GM18907 (cell line): ENCODE measurements around the gene POLE4.

ENCODE experiments used
- ATAC-seq: cut with Tn5 transposase; IDR thresholded peaks from one replicate; pipeline ENCODE4 v1.9.1; 2021; ENCODE audit warnings: mild to moderate bottlenecking, moderate library complexity; ENCODE audit not compliant: unreplicated experiment

The POLE4 gene

DNA sequence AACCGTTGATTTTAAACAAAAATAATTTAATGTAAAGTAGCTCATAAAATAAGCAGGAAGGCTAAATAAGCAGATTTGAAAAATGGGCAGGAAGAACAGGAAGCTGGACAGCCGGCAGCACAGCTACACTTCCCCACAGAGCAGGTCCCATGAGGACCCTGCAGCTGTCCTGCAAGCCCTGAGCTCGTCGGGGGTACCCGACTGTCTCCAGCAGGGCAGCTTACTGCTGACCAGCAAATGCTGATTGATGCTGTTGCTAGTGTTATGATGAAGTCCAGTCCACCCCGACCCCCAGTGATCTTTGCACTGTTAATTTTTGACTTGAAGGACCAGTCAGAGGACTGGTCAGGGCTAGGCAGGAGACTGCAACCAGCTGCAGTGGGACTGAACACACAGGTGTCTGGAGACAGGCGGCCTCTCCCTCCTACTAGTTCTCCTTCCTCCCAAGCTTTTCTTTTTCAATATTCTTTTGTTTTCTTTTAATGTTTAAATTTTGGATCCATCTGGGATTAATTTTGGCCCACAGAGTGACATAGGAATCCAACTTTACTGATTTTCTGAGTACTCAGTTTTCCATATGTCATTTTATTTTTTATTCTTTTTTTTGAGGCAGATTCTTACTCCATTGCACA, 27.7 kb downstream of the POLE4 start:
- no peak for ATAC-seq

DNA sequence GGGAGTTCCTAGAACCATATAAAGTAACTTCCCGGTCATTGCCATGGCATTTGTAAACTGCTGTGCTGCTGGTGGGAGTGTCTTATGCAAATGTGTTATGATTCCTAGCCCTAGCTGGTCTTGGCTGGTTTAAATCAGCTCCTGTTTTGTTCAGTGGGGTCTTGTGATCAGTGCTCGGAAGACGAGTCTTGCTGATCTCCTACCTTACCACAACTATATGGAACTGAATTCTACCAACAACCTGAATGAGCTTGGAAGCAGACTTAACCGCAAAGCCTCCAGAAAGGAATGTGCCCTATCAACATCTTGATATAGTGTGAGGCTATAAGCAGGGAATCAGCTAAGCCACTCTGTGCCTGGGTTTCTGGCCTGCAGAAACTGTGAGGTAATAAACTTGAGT, 33.5 kb downstream of the POLE4 start:
- ATAC-seq: no peak

DNA sequence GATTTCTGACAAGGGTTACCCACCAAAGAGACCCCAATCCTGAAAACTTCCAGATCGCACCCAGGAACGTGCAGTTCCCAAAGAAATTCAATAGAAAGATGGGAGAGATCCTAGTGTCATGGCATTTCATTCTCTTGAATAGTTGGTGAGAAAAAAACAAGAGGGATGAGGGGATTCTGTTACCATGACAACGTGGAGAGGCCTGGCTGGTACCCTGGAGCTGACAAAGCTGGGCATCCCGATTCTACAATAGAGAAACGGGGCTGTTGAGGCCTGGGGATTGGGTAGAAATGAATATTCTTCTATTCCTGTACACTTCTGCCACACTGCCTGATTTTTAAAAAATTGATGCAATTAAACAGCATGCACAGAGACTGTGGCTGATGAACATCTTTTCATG, 41.0 kb downstream of the POLE4 start:
- no peak for ATAC-seq

DNA sequence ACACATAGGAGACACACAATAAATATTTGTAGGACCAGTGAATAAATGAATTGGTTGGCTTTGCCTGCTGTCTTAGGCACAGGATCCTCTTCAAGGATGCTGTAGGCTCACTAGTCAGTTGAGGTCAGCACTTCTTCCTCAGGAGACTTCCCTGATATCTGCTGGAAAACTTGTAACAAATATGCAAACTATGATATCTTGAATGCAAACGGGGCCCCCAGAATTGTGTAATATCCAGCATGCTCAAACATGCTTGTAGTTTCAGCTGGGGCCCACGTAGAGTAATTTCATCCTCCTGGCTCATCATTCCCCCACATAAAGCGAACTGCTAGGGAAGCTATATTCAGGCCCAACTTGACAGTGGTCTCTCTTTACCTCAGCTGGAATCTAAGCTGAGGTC, 43.6 kb downstream of the POLE4 start:
- no peak for ATAC-seq

DNA sequence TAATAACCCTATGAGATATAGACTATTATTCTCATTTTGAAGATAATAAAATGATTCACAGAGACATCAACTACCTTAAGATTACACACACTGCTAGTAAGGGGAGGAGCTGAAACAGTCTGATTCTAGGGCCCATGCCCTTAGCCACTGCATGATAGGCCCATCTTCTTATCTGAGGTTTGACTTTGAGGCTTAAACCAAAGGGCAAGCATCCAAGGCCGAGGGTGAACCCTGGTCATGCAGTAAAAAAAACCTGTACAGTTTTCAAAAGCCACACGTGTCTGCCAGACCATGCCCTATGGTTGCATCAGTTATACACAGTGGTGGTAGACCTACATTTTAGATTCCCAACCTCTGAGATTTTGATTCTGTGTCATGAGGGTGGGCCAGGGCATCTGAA, 44.8 kb downstream of the POLE4 start:
- no peak for ATAC-seq

DNA sequence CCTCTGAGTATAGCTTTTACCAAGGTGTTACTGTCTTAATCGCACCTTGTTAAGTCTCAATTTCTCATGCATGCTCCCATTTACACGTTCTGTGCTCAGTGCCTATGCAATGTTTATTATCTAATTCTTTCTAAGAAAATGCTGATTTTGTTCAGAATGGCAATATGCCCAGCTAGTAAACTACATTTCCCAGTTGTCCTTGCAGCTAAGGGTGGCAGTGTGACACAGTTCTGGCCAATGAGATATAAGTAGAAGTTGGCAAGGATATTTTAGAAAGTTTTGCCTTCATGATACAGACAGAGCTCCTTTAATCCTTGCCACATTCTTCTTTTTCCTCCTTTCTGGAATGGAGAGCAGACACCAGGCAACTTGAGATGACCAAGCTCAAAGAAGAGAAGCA, 45.3 kb downstream of the POLE4 start:
- no peak for ATAC-seq

DNA sequence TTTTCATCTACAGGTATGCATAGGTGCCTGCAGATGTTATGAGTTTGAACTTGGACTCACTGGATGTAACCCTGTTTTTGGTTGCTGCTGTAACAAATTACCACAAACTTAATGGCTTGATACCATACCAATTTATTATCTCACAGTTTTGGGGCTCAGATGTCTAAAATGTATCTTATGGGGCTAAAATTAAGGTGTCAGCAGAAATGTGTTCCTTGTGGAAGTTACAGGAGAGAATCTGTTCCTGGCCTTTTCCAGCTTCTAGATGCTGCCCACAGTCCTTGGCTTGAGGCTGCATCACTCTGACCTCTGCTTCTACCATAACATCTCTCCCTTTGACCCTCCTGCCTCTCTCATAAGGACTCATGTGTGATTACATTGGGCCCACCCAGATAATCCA, 47.6 kb downstream of the POLE4 start:
- ATAC-seq: no peak

DNA sequence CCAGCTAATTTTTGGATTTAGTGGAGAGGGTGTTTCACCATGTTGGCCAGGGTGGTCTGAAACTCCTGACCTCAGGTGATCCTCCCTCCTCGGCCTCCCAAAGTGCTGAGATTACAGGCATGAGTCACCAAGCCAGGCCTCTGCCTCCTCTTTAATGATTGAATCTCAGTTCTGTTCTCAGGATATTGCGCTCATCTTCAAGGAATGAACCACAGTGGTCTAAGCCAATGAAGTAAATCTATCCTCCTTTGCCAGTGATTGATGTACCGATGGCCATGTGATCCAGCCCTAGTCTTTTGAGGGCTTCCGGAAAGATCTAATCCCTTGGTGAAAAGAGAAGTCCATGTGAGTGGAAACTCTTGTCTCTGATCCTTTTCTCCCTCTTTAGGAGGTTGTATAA, 48.6 kb downstream of the POLE4 start:
- no peak for ATAC-seq

DNA sequence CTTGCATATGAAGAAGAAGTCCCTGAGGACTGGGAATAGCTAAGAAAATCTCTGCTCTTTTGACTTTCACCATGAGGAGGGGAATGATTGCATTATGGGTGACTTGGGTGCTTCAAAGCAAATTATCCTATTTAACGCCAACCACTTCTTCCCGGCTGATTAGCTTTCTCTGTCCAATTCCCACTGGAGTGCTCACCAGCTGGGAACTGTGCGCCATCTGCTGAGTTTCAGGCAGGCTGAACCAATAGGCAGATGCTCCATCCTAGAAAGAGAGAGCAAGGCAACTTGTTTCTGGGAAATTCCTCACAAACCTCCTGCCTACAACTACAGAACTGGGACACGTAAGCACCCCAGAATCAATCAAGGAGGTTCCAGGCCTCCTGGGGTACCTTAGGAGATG, 49.4 kb downstream of the POLE4 start:
- ATAC-seq: no peak

DNA sequence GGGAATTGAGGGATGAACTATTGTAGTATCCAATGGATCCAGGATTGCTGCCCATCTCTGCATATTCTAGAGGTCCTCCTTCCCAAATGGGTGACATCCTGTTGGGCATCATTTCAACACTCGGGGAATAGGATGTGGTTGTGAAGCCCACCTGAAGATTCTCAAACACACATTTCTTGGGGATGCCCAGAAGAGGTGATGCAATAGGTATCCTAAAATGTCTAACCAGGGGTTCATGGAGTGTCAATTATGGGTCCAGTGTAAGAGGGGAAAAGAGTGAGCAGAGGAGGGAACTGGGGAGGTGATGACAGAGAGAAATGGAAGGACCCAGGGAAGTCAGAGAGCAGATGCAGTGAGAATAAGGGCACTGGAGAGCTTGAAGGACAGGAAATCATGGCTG, 52.1 kb downstream of the POLE4 start:
- no peak for ATAC-seq

DNA sequence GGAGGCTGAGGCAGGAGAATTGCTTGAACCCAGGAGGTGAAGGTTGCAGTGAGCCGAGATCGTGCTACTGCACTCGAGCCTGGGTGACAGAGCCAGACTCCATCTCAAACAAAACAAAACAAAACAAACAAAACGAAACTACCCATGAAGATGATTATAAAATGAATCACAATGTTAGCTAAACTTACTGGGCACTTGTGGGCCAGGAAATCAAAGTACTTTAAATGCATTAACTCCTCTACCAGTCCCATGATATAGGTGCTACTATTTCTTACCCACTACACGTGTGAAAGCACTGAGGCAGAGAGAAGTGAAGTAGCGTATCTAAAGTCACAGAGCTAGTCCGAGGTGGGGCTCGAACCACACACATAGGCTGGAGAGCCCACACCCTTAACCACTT, 53.6 kb downstream of the POLE4 start:
- ATAC-seq: no peak

DNA sequence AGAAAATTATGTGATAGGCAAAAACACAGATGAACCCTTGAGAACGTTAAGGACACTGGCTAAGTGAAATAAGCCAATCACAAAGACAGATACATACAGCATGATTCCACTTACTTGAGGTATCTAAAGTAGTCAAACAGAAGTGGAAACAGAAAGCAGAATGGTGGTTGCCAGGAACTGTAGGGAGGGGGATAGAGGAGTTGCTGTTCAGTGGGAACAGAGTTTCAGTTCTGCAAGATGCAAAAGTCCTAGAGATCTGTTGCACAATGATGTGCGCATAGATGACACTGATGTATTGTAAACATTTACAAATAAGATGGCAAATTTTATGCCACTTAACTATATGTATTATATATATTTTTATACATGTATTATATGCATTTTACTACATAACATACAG, 59.7 kb downstream of the POLE4 start:
- ATAC-seq: no peak
